B cell (primary cell): ENCODE measurements around the gene SLC6A6. TPM values are rescaled to one million over a fixed set of nuclear protein-coding genes. Genes with fewer than 3 reads are reported as not detected.

ENCODE experiments used
- ATAC-seq: fragments of 200-7000 bp; cut with Tn5 transposase; one replicate; pipeline ENCODE4 v1.10.0; 2021; ENCODE audit warnings: low read depth, mild to moderate bottlenecking, moderate number of reproducible peaks, moderate library complexity
- CTCF ChIA-PET: fragments of 350-600 bp; sonication (Branson Sonifier 250); formaldehyde crosslinking; loops from one replicate; lab custom pipeline; 2021; ENCODE audit warnings: antibody characterized with exemption, inconsistent platforms; lab: Charles Lee
- POLR2A ChIA-PET: fragments of 350-600 bp; sonication (Branson Sonifier 250); formaldehyde crosslinking; loops from one replicate; lab custom pipeline; 2021; ENCODE audit warnings: antibody characterized with exemption; lab: Charles Lee
- DNase-seq: peaks from one replicate; pipeline ENCODE4 v3.0.0; 2013
- H2AFZ ChIP-seq: 2 replicates; pipeline ENCODE4 v1.6.1; 2012; ENCODE audit warnings: mild to moderate bottlenecking, low read depth, low read length; ENCODE audit not compliant: insufficient read depth, poor library complexity, severe bottlenecking
- H3K27ac ChIP-seq, 2 donors: 1 replicate in 1 of 2; 2 replicates in 1 of 2; pipeline ENCODE4 v1.5.1; 2012 to 2013; ENCODE audit warnings: low read length in 2 of 2, mild to moderate bottlenecking in 2 of 2, moderate library complexity in 1 of 2
- H3K27me3 ChIP-seq, 4 experiments: fragments of 200-600 bp in 1 of 4; sonication (generic) in 1 of 4; replicated peaks in 1 of 4; 1 replicate in 2 of 4; 2 replicates in 2 of 4; pipeline versions ENCODE4 v1.6.1 to v1.7.0; 2013 to 2016; ENCODE audit warnings: low read length in 3 of 4, mild to moderate bottlenecking in 2 of 4, mixed read lengths in 1 of 4, moderate library complexity in 1 of 4; ENCODE audit not compliant: insufficient read depth in 4 of 4, control insufficient read depth in 3 of 4; ENCODE audit errors: control extremely low read depth in 1 of 4
- H3K36me3 ChIP-seq, 2 experiments: replicated peaks in 1 of 2; 1 replicate in 1 of 2; 2 replicates in 1 of 2; pipeline versions ENCODE4 v1.6.1 to v1.7.1; 2013; ENCODE audit warnings: low read length in 1 of 2; ENCODE audit not compliant: insufficient read depth in 2 of 2, control insufficient read depth in 1 of 2; ENCODE audit errors: control extremely low read depth in 1 of 2, extremely low read depth in 1 of 2
- H3K4me1 ChIP-seq, 2 donors: fragments of 200-600 bp in 1 of 2; sonication (generic) in 1 of 2; 1 replicate in 1 of 2; 2 replicates in 1 of 2; pipeline versions ENCODE4 v1.5.1 to v1.6.1; 2013 to 2017; ENCODE audit warnings: low read length in 2 of 2; ENCODE audit not compliant: control insufficient read depth in 2 of 2, insufficient read depth in 2 of 2
- H3K4me2 ChIP-seq: replicated peaks from 2 replicates; pipeline ENCODE3; 2012; ENCODE audit warnings: mild to moderate bottlenecking, low read depth, low read length; ENCODE audit not compliant: poor library complexity, severe bottlenecking
- H3K4me3 ChIP-seq, 5 experiments: fragments of 200-600 bp in 1 of 5; sonication (generic) in 1 of 5; 1 replicate in 3 of 5; 2 replicates in 2 of 5; pipeline versions ENCODE4 v1.5.1 to v1.7.0; 2011 to 2016; ENCODE audit warnings: low read length in 4 of 5, mild to moderate bottlenecking in 4 of 5, low read depth in 2 of 5, control low read depth in 1 of 5, moderate library complexity in 1 of 5; ENCODE audit not compliant: insufficient read depth in 1 of 5; ENCODE audit errors: control extremely low read depth in 1 of 5, extremely low read depth in 1 of 5
- H3K79me2 ChIP-seq: fragments of 200-600 bp; sonication (generic); one replicate; pipeline ENCODE4 v1.6.0; 2016; ENCODE audit warnings: low read length; ENCODE audit not compliant: control insufficient read depth, insufficient read depth
- H3K9ac ChIP-seq: fragments of 200-600 bp; sonication (generic); 2 replicates; pipeline ENCODE4 v1.6.1; 2017; ENCODE audit warnings: mild to moderate bottlenecking, low read length, moderate library complexity
- H3K9me3 ChIP-seq, 3 donors: one replicate each; pipeline versions ENCODE4 v1.6.1 to v1.7.1; 2013; ENCODE audit warnings: low read length in 2 of 3; ENCODE audit not compliant: control insufficient read depth in 2 of 3, insufficient read depth in 1 of 3; ENCODE audit errors: control extremely low read depth in 1 of 3
- H4K20me1 ChIP-seq: 2 replicates; pipeline ENCODE4 v1.6.0; 2012; ENCODE audit warnings: mild to moderate bottlenecking, low read length; ENCODE audit not compliant: insufficient read depth, control insufficient read depth, poor library complexity, severe bottlenecking
- H3K27ac Mint-ChIP-seq: one replicate; pipeline ENCODE4 v1.8.0; 2021; ENCODE audit warnings: mixed read lengths
- H3K27me3 Mint-ChIP-seq: one replicate; pipeline ENCODE4 v1.8.0; 2021; ENCODE audit warnings: mixed read lengths
- H3K4me1 Mint-ChIP-seq: one replicate; pipeline ENCODE4 v1.8.0; 2021; ENCODE audit warnings: mixed read lengths
- H3K4me3 Mint-ChIP-seq: one replicate; pipeline ENCODE4 v1.8.0; 2021; ENCODE audit warnings: mixed read lengths
- H3K9me3 Mint-ChIP-seq: one replicate; pipeline ENCODE4 v1.8.0; 2022; ENCODE audit warnings: mixed read lengths; ENCODE audit not compliant: insufficient read depth
- CTCF ChIP-seq: fragments of 200-600 bp; IDR thresholded peaks from one replicate; pipeline ENCODE4 v1.8.0; 2022; ENCODE audit warnings: antibody characterized with exemption, mild to moderate bottlenecking
- EZH2 ChIP-seq: IDR thresholded peaks from 2 replicates; pipeline ENCODE4 v1.6.1; 2012; ENCODE audit warnings: borderline replicate concordance, low read depth, mild to moderate bottlenecking, moderate library complexity, low read length; ENCODE audit not compliant: insufficient read depth, poor library complexity, severe bottlenecking
- WGBS: methylation state at CpG from one replicate; pipeline ENCODE4 v1.1.5; 2013; ENCODE audit warnings: missing lambda C conversion rate; ENCODE audit not compliant: insufficient coverage; 5-methylcytosine and 5-hydroxymethylcytosine counted together
- intact Hi-C: fragments of 100-400 bp; cut with micrococcal nuclease; formaldehyde crosslinking; loops from one replicate; pipeline ENCODE4 v1.10.0; 2022
- polyA plus RNA-seq: library from polyadenylated mRNA; depleted of rRNA; stranded (reverse); fragments of >200 nt; gene quantifications from 2 replicates; pipeline ENCODE4 v1.2.3, GENCODE V29; 2012
- total RNA-seq, 2 donors: library from RNA; stranded (reverse); fragments of 120-200 nt in 1 of 2; gene quantifications; 1 replicate in 1 of 2; 2 replicates in 1 of 2; pipeline versions ENCODE4 v1.2.3 to v1.2.4, GENCODE V29; 2013 to 2022

The SLC6A6 gene
- total and polyA plus RNA-seq, 2 donors (not counting 1 experiment from before 2014, with no cell fraction given), result 34.2 to 48.7 TPM

- TF ChIP-seq EZH2 (no peak), CTCF (no peak)
- Mint-ChIP-seq H3K9me3 (no peaks in the 10 kb centered on the region), H3K4me1 (no peaks in the 10 kb centered on the region), H3K27ac (no peak overlapping the region), H3K27me3 (no peaks in the 10 kb centered on the region), H3K4me3 (no peak overlapping the region)
- POLR2A ChIA-PET, result no interaction called here
- intact Hi-C loops, result no loop called here
- 94% methylated on average over 8 of the region's 9 CpGs for WGBS
- DNase-seq, result no peak
- Histone ChIP-seq H3K4me3 (no peak overlapping the region), H3K9ac (no peak overlapping the region), H3K4me2 (no peak overlapping the region), H3K36me3 (peaks cover 0 to 56% of the 10 kb centered on the region in 2 experiments), H3K27me3 (no peaks in the 10 kb centered on the region), H4K20me1 (no peaks in the 10 kb centered on the region), H3K27ac (no peak overlapping the region), H3K79me2 (no peaks in the 10 kb centered on the region), H3K9me3 (no peaks in the 10 kb centered on the region), H2AFZ (no peak overlapping the region), H3K4me1 (no peaks in the 10 kb centered on the region)
- CTCF ChIA-PET, result interaction anchor here (0.8 to 6.2 kb wide), 13 partner anchors 9 to 566 kb away, joined by 3 to 80 read pairs (median 6); partner anchors contain the start of gene SLC6A6
- ATAC-seq, result no peak
These were observed 60.3 kb downstream of the SLC6A6 start for GRCh38 chr3:14462738-14463137.

DNA sequence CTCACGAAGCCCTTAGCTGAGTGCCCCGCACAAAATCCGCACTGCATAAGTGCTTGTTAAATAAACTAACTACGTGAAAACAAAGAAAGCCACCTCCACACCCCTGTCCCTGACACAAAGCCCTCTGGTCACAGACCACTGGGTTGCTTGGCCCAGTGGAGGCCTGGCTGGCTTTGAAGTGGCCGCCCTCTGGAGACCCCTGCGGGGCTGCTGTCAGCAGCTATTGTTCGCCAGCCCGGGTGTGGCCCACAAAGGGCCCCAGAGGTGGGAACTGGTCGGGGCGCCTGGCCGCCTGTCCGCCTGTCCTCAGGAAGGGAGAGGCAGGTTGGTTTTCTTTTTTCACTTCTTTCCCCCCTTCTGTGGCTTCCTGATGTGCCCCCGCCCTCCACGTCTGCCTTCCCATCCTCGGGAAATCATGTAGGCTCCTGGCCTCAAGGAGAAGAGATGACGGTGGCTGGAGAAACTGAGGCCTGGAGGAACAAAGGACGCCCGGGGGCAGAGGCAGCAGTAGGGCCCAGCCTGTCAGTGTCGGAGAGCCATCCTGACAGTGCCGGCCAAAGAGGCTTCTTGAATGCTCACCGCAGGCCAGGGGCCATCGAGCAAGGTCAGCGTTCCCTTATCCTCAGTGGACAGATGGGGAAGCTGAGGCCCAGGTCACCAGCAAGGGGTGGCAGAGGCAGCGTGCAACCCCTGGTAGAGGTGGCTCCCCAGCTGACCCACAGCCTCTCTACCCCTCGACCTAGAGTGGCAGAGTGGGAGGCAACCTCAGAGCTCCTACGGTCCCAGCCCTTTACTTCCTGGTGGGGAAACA is 61.1 kb downstream of the SLC6A6 start:
- Mint-ChIP-seq H3K27me3 (no peaks in the 10 kb centered on the region), H3K4me1 (peaks cover 2% of the 10 kb centered on the region), H3K27ac (no peak overlapping the region), H3K4me3 (no peak overlapping the region), H3K9me3 (no peaks in the 10 kb centered on the region)
- Histone ChIP-seq H3K36me3 (peaks cover 0 to 62% of the 10 kb centered on the region in 2 experiments), H3K9me3 (no peaks in the 10 kb centered on the region), H3K27ac (no peak overlapping the region), H3K9ac (no peak overlapping the region), H2AFZ (no peak overlapping the region), H3K27me3 (no peaks in the 10 kb centered on the region), H4K20me1 (no peaks in the 10 kb centered on the region), H3K4me1 (no peaks in the 10 kb centered on the region), H3K4me2 (no peak overlapping the region), H3K79me2 (no peaks in the 10 kb centered on the region), H3K4me3 (no peak overlapping the region)
- POLR2A ChIA-PET, result no interaction called here
- TF ChIP-seq CTCF, result no peak
- intact Hi-C loops, result no loop called here
- ATAC-seq, result no peak
- DNase-seq, result no peak
- CTCF ChIA-PET, result interaction anchor here (0.9 to 6.2 kb wide), 11 partner anchors 10 to 567 kb away, joined by 3 to 80 read pairs (median 4); partner anchors contain the start of gene SLC6A6
- WGBS, result 92% methylated on average over 22 of the region's 26 CpGs
